HepG2 (cell line): ENCODE results near the gene GLRA1. TPM values are rescaled to one million over a fixed set of nuclear protein-coding genes. Genes with fewer than 3 reads are reported as not detected.

Source experiments
- ATAD3A ChIP-seq: sonication (generic); formaldehyde crosslinking; IDR thresholded peaks from 2 replicates; pipeline ENCODE4 v1.4.0; 2020; ENCODE audit warnings: missing genetic modification reagents
- ETV5 ChIP-seq: IDR thresholded peaks from 2 replicates; pipeline ENCODE4 v1.6.1; 2018; ENCODE audit warnings: missing biosample characterization, missing genetic modification reagents, inconsistent platforms, borderline replicate concordance
- IRX3 ChIP-seq: sonication (generic); formaldehyde crosslinking; IDR thresholded peaks from 2 replicates; pipeline ENCODE4 v1.8.1; 2023; ENCODE audit warnings: mild to moderate bottlenecking, low read depth, missing genetic modification reagents, borderline replicate concordance
- KAT2B ChIP-seq: fragments of 150-350 bp; IDR thresholded peaks from 2 replicates; pipeline ENCODE4 v1.6.1; 2014; ENCODE audit warnings: low read depth, low read length, borderline replicate concordance
- MAX ChIP-seq: IDR thresholded peaks from 2 replicates; pipeline ENCODE4 v1.6.1; 2012; ENCODE audit warnings: inconsistent platforms
- MNT ChIP-seq: fragments of 450-650 bp; IDR thresholded peaks from 2 replicates; pipeline ENCODE4 v1.6.1; 2016
- NFIB ChIP-seq: sonication (generic); formaldehyde crosslinking; IDR thresholded peaks from 2 replicates; pipeline ENCODE4 v1.9.0; 2021; ENCODE audit warnings: missing genetic modification reagents, mild to moderate bottlenecking, borderline replicate concordance
- NONO ChIP-seq, 2 experiments: fragments of 450-650 bp in 1 of 2; sonication (generic) in 1 of 2; formaldehyde crosslinking in 1 of 2; IDR thresholded peaks in 1 of 2; conservative IDR thresholded peaks in 1 of 2; 2 replicates each; pipeline versions ENCODE4 v1.6.1 to v1.8.0; 2017 to 2022; ENCODE audit warnings: mild to moderate bottlenecking in 1 of 2, missing genetic modification reagents in 1 of 2, moderate library complexity in 1 of 2
- NPAS2 ChIP-seq: sonication (generic); formaldehyde crosslinking; IDR thresholded peaks from 2 replicates; pipeline ENCODE4 v1.8.0; 2022; ENCODE audit warnings: mild to moderate bottlenecking, missing genetic modification reagents, borderline replicate concordance
- PBX2 ChIP-seq: IDR thresholded peaks from 2 replicates; pipeline ENCODE4 v1.6.1; 2016; ENCODE audit warnings: control low read depth
- PITX1 ChIP-seq: sonication (generic); formaldehyde crosslinking; IDR thresholded peaks from 2 replicates; pipeline ENCODE4 v1.5.1; 2020; ENCODE audit warnings: mild to moderate bottlenecking, missing genetic modification reagents
- POLR2A ChIP-seq, 2 experiments: IDR thresholded peaks; 2 replicates each; pipeline ENCODE4 v1.6.1; 2011; ENCODE audit warnings: low read depth in 2 of 2, low read length in 2 of 2, mild to moderate bottlenecking in 1 of 2, moderate library complexity in 1 of 2; ENCODE audit not compliant: insufficient read depth in 1 of 2
- POLR2AphosphoS2 ChIP-seq: IDR thresholded peaks from 2 replicates; pipeline ENCODE4 v1.6.1; 2011; ENCODE audit warnings: low read depth, low read length, improper control_type of control experiment
- RBFOX2 ChIP-seq: fragments of 200-400 bp; formaldehyde crosslinking; IDR thresholded peaks from 2 replicates; pipeline ENCODE4 v1.6.1; 2017; ENCODE audit warnings: low read depth, mild to moderate bottlenecking, low read length
- SATB2 ChIP-seq: sonication (generic); formaldehyde crosslinking; IDR thresholded peaks from 2 replicates; pipeline ENCODE4 v1.5.0; 2020; ENCODE audit warnings: missing genetic modification reagents
- SOX6 ChIP-seq, 2 experiments: fragments of 450-650 bp in 1 of 2; sonication (generic) in 1 of 2; formaldehyde crosslinking in 1 of 2; IDR thresholded peaks; 2 replicates each; pipeline versions ENCODE4 v1.4.0 to v1.6.1; 2017 to 2020; ENCODE audit warnings: antibody characterized with exemption in 1 of 2, mild to moderate bottlenecking in 1 of 2, missing genetic modification reagents in 1 of 2
- THAP8 ChIP-seq: sonication (generic); formaldehyde crosslinking; IDR thresholded peaks from 2 replicates; pipeline ENCODE4 v1.5.1; 2020; ENCODE audit warnings: missing genetic modification reagents, mild to moderate bottlenecking, borderline replicate concordance
- ZFP36L2 ChIP-seq: sonication (generic); formaldehyde crosslinking; IDR thresholded peaks from 2 replicates; pipeline ENCODE4 v1.4.0; 2020; ENCODE audit warnings: missing genetic modification reagents
- ZMYM2 ChIP-seq: sonication (generic); formaldehyde crosslinking; IDR thresholded peaks from 2 replicates; pipeline ENCODE4 v1.8.0; 2022; ENCODE audit warnings: mild to moderate bottlenecking, missing genetic modification reagents
- ZMYM4 ChIP-seq: sonication (generic); formaldehyde crosslinking; IDR thresholded peaks from 2 replicates; pipeline ENCODE4 v1.8.1; 2023; ENCODE audit warnings: mild to moderate bottlenecking, missing genetic modification reagents
- ZNF432 ChIP-seq: sonication (generic); formaldehyde crosslinking; IDR thresholded peaks from 2 replicates; pipeline ENCODE4 v1.5.0; 2020; ENCODE audit warnings: missing genetic modification reagents, mild to moderate bottlenecking, borderline replicate concordance
- ZNF446 ChIP-seq: sonication (generic); formaldehyde crosslinking; IDR thresholded peaks from 2 replicates; pipeline ENCODE4 v1.5.0; 2020; ENCODE audit warnings: mild to moderate bottlenecking, missing genetic modification reagents
- ZNF510 ChIP-seq: sonication (generic); formaldehyde crosslinking; IDR thresholded peaks from 2 replicates; pipeline ENCODE4 v1.4.0; 2020; ENCODE audit warnings: low read depth, mild to moderate bottlenecking, missing genetic modification reagents
- ZNF574 ChIP-seq: sonication (generic); formaldehyde crosslinking; IDR thresholded peaks from 2 replicates; pipeline ENCODE4 v1.4.0; 2020; ENCODE audit warnings: missing genetic modification reagents
- ZNF607 ChIP-seq: sonication (generic); formaldehyde crosslinking; IDR thresholded peaks from 2 replicates; pipeline ENCODE4 v1.5.1; 2020; ENCODE audit warnings: missing genetic modification reagents, mild to moderate bottlenecking, borderline replicate concordance
- ZNF772 ChIP-seq: sonication (generic); formaldehyde crosslinking; IDR thresholded peaks from 2 replicates; pipeline ENCODE4 v1.5.0; 2020; ENCODE audit warnings: mild to moderate bottlenecking, missing genetic modification reagents
- polyA plus RNA-seq, 8 experiments: library from polyadenylated mRNA; depleted of rRNA in 3 of 8; stranded (reverse) in 7 of 8; unstranded in 1 of 8; fragments of >200 nt; fragmentation: Illumina TruSeq in 4 of 8; extraction: Trizol in 4 of 8; gene quantifications; 2 replicates each; pipeline versions ENCODE4 v1.2.1 to v1.2.3, GENCODE V29; 2011 to 2016; ENCODE audit warnings: low read depth in 4 of 8, missing spikeins in 1 of 8, mixed read lengths in 1 of 8; ENCODE audit not compliant: insufficient read depth in 1 of 8
- total RNA-seq, 5 experiments: library from RNA; depleted of rRNA; stranded (reverse); fragments of >200 nt; fragmentation: Illumina TruSeq; extraction: Trizol; gene quantifications; 2 replicates each; pipeline ENCODE4 v1.2.3, GENCODE V29; 2016; ENCODE audit warnings: low read depth in 1 of 5

GLRA1 gene
- total and polyA plus RNA-seq, 2 of the 13 experiments (the other 11 are each of a cell fraction or from before 2014, with no cell fraction given), result not detected

DNA sequence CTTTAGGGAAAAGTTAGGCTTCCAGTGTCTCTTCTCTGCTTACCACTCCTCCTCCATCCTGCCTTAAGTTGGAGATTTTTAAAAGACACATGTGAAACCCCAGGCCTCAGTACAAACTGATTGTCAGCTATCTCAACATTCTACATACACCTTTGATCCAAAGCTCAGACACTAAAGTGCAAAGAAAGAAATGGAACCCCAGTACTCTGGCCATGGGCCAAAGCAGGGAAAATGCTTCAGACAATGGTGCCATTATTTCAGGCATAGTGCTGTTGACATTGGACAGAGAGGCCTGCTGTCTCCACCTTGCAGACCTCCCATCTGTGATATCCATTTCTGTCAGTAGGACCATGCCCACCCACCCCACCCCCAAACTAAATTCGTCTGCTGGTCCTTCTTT lies 103.7 kb downstream of the GLRA1 start (continued):
- TF ChIP-seq ZNF574 (0 out of 2 replicates have a peak, but pooled peaks have one; percentile 19), THAP8 (CRISPR knock-in tag) (no peak), NONO (IDR thresholded peaks at IDR 0.05) (no peak), NONO (CRISPR knock-in tag; conservative IDR thresholded peaks at IDR 0.05) (0 out of 2 replicates have a peak, but pooled peaks have one; percentile 51), KAT2B (no peak), ZNF432 (CRISPR knock-in tag) (no peak), NPAS2 (CRISPR knock-in tag) (no peak), RBFOX2 (no peak), SOX6 (IDR thresholded peaks at IDR 0.05) (no peak), SOX6 (CRISPR knock-in tag; IDR thresholded peaks at IDR 0.05) (peak; percentile 96), POLR2AphosphoS2 (no peak), ZNF446 (no peak), SATB2 (CRISPR knock-in tag) (no peak), IRX3 (CRISPR knock-in tag) (no peak), ZNF607 (no peak), PITX1 (no peak), ZFP36L2 (CRISPR knock-in tag) (no peak), ZMYM4 (peak; percentile 76), ETV5 (CRISPR knock-in tag) (peak; percentile 16; the same call in 1 of the 2 replicates), MNT (no peak), MAX (peak; percentile 42), NFIB (CRISPR knock-in tag) (no peak), ATAD3A (CRISPR knock-in tag) (no peak), PBX2 (no peak), ZNF772 (CRISPR knock-in tag) (no peak), POLR2A (IDR thresholded peaks at IDR 0.05; ENCODE audit: insufficient read depth in 1 of 2, low read depth in 2 of 2, low read length in 2 of 2) (0 out of 4 replicates have a peak, but pooled peaks of 1 of the 2 experiments have one; percentile 15), ZNF510 (CRISPR knock-in tag) (no peak), ZMYM2 (CRISPR knock-in tag) (0 out of 2 replicates have a peak, but pooled peaks have one; percentile 2)
